Neutrophil (primary cell): ENCODE measurements around the gene ELOVL4.

ENCODE experiments used
- H3K27ac ChIP-seq: fragments of 200-600 bp; sonication (generic); 2 replicates; pipeline ENCODE4 v1.5.1; 2016; ENCODE audit warnings: mild to moderate bottlenecking, moderate library complexity
- H3K27me3 ChIP-seq: fragments of 200-600 bp; sonication (generic); 2 replicates; pipeline ENCODE4 v1.6.0; 2016; ENCODE audit warnings: mild to moderate bottlenecking
- H3K36me3 ChIP-seq: fragments of 200-600 bp; sonication (generic); 2 replicates; pipeline ENCODE4 v1.5.1; 2017
- H3K4me1 ChIP-seq, 2 experiments: fragments of 200-600 bp in 1 of 2; sonication (generic) in 1 of 2; 1 replicate in 1 of 2; 2 replicates in 1 of 2; pipeline versions ENCODE4 v1.5.1 to v1.6.1; 2013 to 2016; ENCODE audit warnings: low read depth in 1 of 2, low read length in 1 of 2, mild to moderate bottlenecking in 1 of 2, moderate library complexity in 1 of 2; ENCODE audit not compliant: control insufficient read depth in 1 of 2, insufficient read depth in 1 of 2
- H3K4me3 ChIP-seq, 2 experiments: fragments of 200-600 bp in 1 of 2; sonication (generic) in 1 of 2; 1 replicate in 1 of 2; 2 replicates in 1 of 2; pipeline ENCODE4 v1.5.1; 2013 to 2016; ENCODE audit warnings: low read depth in 1 of 2, low read length in 1 of 2, mild to moderate bottlenecking in 1 of 2, moderate library complexity in 1 of 2
- H3K9me3 ChIP-seq: fragments of 200-600 bp; sonication (generic); 2 replicates; pipeline ENCODE4 v1.5.1; 2016
- CTCF ChIP-seq: fragments of 200-600 bp; sonication (generic); IDR thresholded peaks from 2 replicates; pipeline ENCODE4 v1.5.1; 2016; ENCODE audit warnings: antibody characterized with exemption

ELOVL4 gene

GRCh38 chr6:79909517-79909916, 37.8 kb downstream of the ELOVL4 start:
- H3K27me3 ChIP-seq = peaks cover 30% of the 10 kb centered on the region
- no peaks in the 10 kb centered on the region for H3K9me3 ChIP-seq
- no peaks in the 10 kb centered on the region for H3K36me3 ChIP-seq
- no peak overlapping the region for H3K4me3 ChIP-seq
- TF ChIP-seq CTCF = no peak
- no peak overlapping the region for H3K27ac ChIP-seq
- H3K4me1 ChIP-seq = peaks cover 14 to 29% of the 10 kb centered on the region in 2 experiments

- H3K27me3 ChIP-seq = peaks cover 8% of the 10 kb centered on the region
Measured at GRCh38 chr6:79902046-79902445, 45.3 kb downstream of the ELOVL4 start.

GRCh38 chr6:79898076-79898475, 49.3 kb downstream of the ELOVL4 start:
- H3K27me3 ChIP-seq = peaks cover 8% of the 10 kb centered on the region
- H3K9me3 ChIP-seq = no peaks in the 10 kb centered on the region
- TF ChIP-seq CTCF = no peak
- no peak overlapping the region for H3K4me3 ChIP-seq
- no peaks in the 10 kb centered on the region for H3K36me3 ChIP-seq
- no peaks in the 10 kb centered on the region for H3K4me1 ChIP-seq
- no peak overlapping the region for H3K27ac ChIP-seq

More at GRCh38 chr6:79902046-79902445, 45.3 kb downstream of the ELOVL4 start:
- no peaks in the 10 kb centered on the region for H3K9me3 ChIP-seq
- peaks cover 3 to 12% of the 10 kb centered on the region in 2 experiments for H3K4me1 ChIP-seq
- H3K4me3 ChIP-seq = no peak overlapping the region
- H3K27ac ChIP-seq = no peak overlapping the region
- H3K36me3 ChIP-seq = no peaks in the 10 kb centered on the region
- TF ChIP-seq CTCF = no peak

GRCh38 chr6:79896075-79896449, 51.3 kb downstream of the ELOVL4 start:
- Histone ChIP-seq H3K9me3 (no peaks in the 10 kb centered on the region), H3K36me3 (no peaks in the 10 kb centered on the region), H3K27me3 (no peaks in the 10 kb centered on the region), H3K27ac (no peak overlapping the region), H3K4me1 (no peaks in the 10 kb centered on the region), H3K4me3 (no peak overlapping the region)
- no peak for TF ChIP-seq CTCF

- no peak for TF ChIP-seq CTCF
- Histone ChIP-seq H3K27ac (no peak overlapping the region), H3K4me3 (no peak overlapping the region), H3K27me3 (no peaks in the 10 kb centered on the region), H3K4me1 (no peaks in the 10 kb centered on the region), H3K9me3 (no peaks in the 10 kb centered on the region), H3K36me3 (no peaks in the 10 kb centered on the region)
Measured at GRCh38 chr6:79895382-79896074, 51.8 kb downstream of the ELOVL4 start.
